GM12872 (cell line): ENCODE results near the gene SLC12A1.
A peak's percentile ranks its signal among the peaks of the same experiment; 100 is the strongest.

Source experiments
- CTCF ChIP-seq: IDR thresholded peaks from 3 replicates; pipeline ENCODE4 v1.5.1; 2011; ENCODE audit warnings: low read depth, mild to moderate bottlenecking, low read length, moderate library complexity; ENCODE audit not compliant: insufficient read depth

The SLC12A1 gene

GRCh38 chr15:48334260-48334659 lies 128.2 kb downstream of the SLC12A1 start:
- TF ChIP-seq CTCF = no peak

- TF ChIP-seq CTCF = peak; percentile 56
Observed at GRCh38 chr15:48336940-48337339, 130.8 kb downstream of the SLC12A1 start.

GRCh38 chr15:48337607-48338006 lies 131.5 kb downstream of the SLC12A1 start:
- TF ChIP-seq CTCF = no peak

GRCh38 chr15:48340111-48340510 lies 134.0 kb downstream of the SLC12A1 start:
- no peak for TF ChIP-seq CTCF

- TF ChIP-seq CTCF = no peak
Observed at GRCh38 chr15:48343865-48344264, 137.8 kb downstream of the SLC12A1 start.

- TF ChIP-seq CTCF = no peak
Observed at GRCh38 chr15:48345516-48345915, 139.4 kb downstream of the SLC12A1 start.

GRCh38 chr15:48352474-48353072 lies 146.5 kb downstream of the SLC12A1 start:
- peak; percentile 74 for TF ChIP-seq CTCF
